C4-2B (cell line): ENCODE results near the gene DIRAS2.

Source experiments
- ZFX ChIP-seq: fragments of 450-650 bp; IDR thresholded peaks from 2 replicates; pipeline ENCODE4 v1.6.1; 2017
- TF ChIP-seq, protein P1 (sequence below): fragments of 450-650 bp; conservative IDR thresholded peaks from 2 replicates; pipeline ENCODE4 v1.5.1; 2017; ENCODE audit warnings: mild to moderate bottlenecking

DNA sequence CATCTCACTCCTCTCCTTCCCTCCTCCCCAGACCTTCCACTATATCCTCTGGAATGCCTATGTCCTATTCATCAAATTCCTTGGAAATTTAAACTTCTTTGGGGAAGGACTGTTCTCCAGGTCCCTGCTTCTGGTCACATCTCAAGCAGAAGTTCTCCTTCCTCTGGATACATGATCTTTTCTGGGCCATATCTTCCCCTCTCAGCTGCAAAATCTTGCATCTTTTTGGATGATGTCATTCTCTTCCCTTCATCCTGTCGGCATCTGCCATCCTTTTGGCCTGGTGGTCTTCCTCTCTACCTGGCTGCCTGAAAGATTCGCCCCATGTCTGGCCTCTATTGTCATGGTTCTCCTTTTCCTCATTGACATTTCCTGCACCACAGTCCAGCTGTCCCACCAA is 5.2 kb upstream of the DIRAS2 start:
- TF ChIP-seq, protein P1, sequence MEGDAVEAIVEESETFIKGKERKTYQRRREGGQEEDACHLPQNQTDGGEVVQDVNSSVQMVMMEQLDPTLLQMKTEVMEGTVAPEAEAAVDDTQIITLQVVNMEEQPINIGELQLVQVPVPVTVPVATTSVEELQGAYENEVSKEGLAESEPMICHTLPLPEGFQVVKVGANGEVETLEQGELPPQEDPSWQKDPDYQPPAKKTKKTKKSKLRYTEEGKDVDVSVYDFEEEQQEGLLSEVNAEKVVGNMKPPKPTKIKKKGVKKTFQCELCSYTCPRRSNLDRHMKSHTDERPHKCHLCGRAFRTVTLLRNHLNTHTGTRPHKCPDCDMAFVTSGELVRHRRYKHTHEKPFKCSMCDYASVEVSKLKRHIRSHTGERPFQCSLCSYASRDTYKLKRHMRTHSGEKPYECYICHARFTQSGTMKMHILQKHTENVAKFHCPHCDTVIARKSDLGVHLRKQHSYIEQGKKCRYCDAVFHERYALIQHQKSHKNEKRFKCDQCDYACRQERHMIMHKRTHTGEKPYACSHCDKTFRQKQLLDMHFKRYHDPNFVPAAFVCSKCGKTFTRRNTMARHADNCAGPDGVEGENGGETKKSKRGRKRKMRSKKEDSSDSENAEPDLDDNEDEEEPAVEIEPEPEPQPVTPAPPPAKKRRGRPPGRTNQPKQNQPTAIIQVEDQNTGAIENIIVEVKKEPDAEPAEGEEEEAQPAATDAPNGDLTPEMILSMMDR, result no peak
- no peak for TF ChIP-seq ZFX
